NB4 (cell line): ENCODE data around the gene SYNE1.

Experiments
- DNase-seq: peaks from one replicate; pipeline ENCODE4 v3.0.0; 2010; ENCODE audit warnings: low read depth
- H3K4me3 ChIP-seq: one replicate; pipeline ENCODE4 v1.5.1; 2011; ENCODE audit warnings: mild to moderate bottlenecking, low read depth, low read length, moderate library complexity
- CTCF ChIP-seq: IDR thresholded peaks from one replicate; pipeline ENCODE4 v1.5.1; 2012; ENCODE audit warnings: low read depth, low read length
- MAX ChIP-seq: IDR thresholded peaks from 2 replicates; pipeline ENCODE4 v1.6.1; 2011; ENCODE audit warnings: low read depth, low read length
- MYC ChIP-seq: IDR thresholded peaks from 2 replicates; pipeline ENCODE4 v1.6.1; 2011; ENCODE audit warnings: low read depth, low read length
- POLR2A ChIP-seq: IDR thresholded peaks from 2 replicates; pipeline ENCODE4 v1.6.1; 2011; ENCODE audit warnings: mild to moderate bottlenecking; ENCODE audit not compliant: insufficient read length; ENCODE audit errors: extremely low read depth

Gene SYNE1

GRCh38 chr6:152117156-152118133 is 519.7 kb downstream of the SYNE1 start:
- TF ChIP-seq POLR2A (no peak), CTCF (no peak), MAX (no peak)
- H3K4me3 ChIP-seq = no peak overlapping the region
- DNase-seq = no peak

- TF ChIP-seq POLR2A (no peak), MYC (no peak), MAX (no peak), CTCF (no peak)
- no peak for DNase-seq
Observed at GRCh38 chr6:152112491-152113261, 524.5 kb downstream of the SYNE1 start.

GRCh38 chr6:152110886-152111820 is 526.0 kb downstream of the SYNE1 start:
- no peak overlapping the region for H3K4me3 ChIP-seq
- DNase-seq = no peak
- TF ChIP-seq MYC (no peak), POLR2A (no peak), MAX (no peak), CTCF (no peak)

More at GRCh38 chr6:152112491-152113261, 524.5 kb downstream of the SYNE1 start:
- H3K4me3 ChIP-seq = no peak overlapping the region

- H3K4me3 ChIP-seq = no peak overlapping the region
- TF ChIP-seq MAX (no peak), POLR2A (no peak), CTCF (no peak), MYC (no peak)
- no peak for DNase-seq
Observed at GRCh38 chr6:152107973-152108372, 529.2 kb downstream of the SYNE1 start.

GRCh38 chr6:152100183-152100618 is 537.0 kb downstream of the SYNE1 start:
- peak; percentile 43 for DNase-seq
- TF ChIP-seq MAX (no peak), POLR2A (no peak), MYC (no peak), CTCF (no peak)
- no peak overlapping the region for H3K4me3 ChIP-seq
